Stimulated activated CD4-positive, alpha-beta T cell treated with anti-CD3 and anti-CD28 coated beads, Interleukin-12 subunit alpha, Interleukin-12 subunit beta, amount 100 ng/mL, for 48 hours (primary cell): Measurements from ENCODE around the gene PLEKHH3.
"Not testable (repeated sequence)": the region's sequence is repeated elsewhere in the genome, so short reads cannot be mapped to it uniquely, and the experiment has no call there.

Source experiments
- DNase-seq, 3 donors: peaks; one replicate each; pipeline ENCODE4 v3.0.0-alpha.2; 2020; ENCODE audit warnings: low read depth in 2 of 3, low spot score in 1 of 3

PLEKHH3 gene

DNA sequence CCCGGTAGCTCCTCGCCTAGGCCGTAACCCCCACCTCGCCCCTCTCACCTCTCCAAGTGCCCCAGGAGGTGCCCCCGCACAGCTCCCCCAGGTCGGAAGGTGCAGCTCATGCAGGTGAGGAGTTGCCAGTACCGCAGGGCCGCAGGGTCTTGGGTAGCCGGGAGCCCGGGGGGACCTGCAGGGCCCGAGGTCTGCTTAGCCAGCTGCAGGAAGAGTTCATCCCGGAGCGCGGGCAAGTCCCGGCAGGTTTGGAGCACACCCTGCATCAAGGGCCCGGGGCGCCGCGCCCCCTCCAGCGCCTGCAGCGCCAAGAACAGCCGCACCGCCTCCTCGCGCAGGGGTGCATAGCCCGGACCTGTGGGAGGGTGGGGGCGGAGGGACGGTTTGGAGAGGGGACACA, 4.8 kb downstream of the PLEKHH3 start:
- no peak for DNase-seq

GRCh38 chr17:42670789-42671657, 5.8 kb downstream of the PLEKHH3 start:
- DNase-seq, result no peak

DNA sequence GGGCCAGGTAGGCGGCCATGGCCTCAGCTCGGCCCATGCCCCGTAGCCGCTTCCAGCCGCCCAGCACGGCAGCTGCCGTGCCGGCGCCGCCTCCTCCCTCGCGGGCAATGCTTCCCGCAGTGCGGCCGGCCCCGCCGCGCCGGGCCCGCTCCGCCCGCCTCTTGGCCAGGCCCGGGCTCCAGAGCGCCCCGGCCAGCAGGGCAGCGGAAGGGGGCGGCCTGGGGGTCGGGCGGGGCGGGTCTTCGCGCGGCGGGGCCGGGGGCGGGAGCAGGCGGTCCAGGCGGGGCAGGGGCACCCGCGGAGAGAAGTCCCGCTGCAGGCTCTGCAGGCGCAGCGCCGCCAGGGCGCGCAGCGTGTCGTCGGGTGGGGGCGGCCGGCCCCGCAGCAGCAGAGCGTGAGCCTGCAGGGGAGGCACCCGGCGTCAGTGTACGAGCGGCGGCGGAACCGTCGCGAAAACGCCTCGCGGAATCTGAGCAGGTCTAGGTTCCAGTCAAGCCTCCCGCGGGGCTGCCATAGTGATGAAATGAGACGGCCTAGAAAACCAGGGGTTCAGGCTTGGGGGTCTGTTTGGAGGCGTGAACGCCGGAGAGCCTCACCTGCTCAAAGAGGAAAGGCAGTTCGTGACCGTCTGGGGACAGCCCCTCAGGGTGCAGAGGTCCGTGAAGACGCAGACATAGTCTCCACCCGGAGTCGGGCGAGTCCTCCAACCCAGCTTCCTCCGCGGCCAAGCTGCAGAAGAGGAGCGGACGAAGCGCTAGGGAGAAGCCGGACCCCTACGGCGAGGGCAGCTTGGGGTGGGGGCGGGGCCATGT, 6.6 kb downstream of the PLEKHH3 start:
- no peak for DNase-seq

GRCh38 chr17:42669705-42669976, 7.2 kb downstream of the PLEKHH3 start:
- DNase-seq, result no peak

GRCh38 chr17:42667088-42667951, 9.5 kb downstream of the PLEKHH3 start:
- DNase-seq, result no peak

DNA sequence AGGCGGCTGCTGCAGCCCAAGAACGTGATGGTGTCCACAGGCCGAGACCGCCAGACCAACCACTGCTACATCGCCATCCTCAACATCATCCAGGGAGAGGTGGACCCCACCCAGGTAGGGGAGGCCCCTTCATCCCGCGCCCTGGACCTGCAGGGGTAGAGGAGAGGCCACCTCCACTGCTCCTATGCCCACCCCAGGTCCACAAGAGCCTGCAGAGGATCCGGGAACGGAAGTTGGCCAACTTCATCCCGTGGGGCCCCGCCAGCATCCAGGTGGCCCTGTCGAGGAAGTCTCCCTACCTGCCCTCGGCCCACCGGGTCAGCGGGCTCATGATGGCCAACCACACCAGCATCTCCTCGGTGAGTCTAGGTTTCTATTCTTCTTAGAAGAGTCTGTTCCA, 10.7 kb downstream of the PLEKHH3 start:
- DNase-seq, result not testable (repeated sequence)

DNA sequence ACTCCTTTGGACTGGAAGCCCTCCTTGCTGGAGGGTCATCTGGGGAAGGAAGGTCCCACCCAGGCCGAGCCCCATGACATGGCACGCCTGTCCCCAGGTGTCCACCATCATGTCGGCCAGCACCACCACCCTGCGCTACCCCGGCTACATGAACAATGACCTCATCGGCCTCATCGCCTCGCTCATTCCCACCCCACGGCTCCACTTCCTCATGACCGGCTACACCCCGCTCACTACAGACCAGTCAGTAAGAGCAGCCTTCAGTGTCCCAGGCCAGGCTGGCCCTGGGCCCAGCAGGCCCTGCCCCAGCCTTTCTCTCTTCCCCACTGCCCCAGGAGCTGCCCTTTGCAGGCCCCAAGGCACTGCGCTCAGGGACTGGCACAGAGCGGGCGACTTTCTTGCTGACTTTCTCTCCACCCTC, 11.2 kb downstream of the PLEKHH3 start:
- DNase-seq, result no peak

DNA sequence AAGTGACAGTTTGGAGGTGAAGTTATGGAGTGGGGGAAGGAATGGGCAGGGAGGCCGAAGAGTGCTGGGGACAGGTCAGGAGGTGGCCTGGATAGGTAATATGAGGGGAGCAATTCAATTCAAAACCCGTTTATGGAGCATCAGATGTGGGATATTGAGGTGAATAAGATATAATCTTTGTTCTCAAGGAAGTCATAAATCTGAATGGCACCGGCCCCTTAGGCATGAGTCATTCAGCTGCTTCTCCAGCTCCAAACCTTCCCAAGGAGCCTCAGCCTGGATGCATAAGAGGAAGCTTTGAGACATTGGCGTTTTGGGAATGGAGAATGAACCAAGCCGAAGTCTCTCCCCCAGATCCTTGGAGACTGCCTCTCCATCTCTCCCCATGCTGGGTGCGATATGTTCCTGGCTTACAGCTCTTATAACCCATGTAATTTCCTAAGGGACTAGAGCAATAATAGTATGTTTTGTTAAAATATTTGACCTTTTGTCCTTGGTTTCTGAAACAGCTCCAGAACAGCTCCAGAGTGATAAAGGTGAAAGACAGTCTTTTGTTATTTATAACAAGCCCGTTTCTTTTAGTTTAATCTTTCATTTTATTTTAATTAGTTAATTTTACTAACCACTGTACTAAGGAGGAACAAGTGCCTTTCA, 16.0 kb downstream of the PLEKHH3 start:
- DNase-seq, result no peak

- not testable (repeated sequence) for DNase-seq
Measured at GRCh38 chr17:42659932-42660274, 16.9 kb downstream of the PLEKHH3 start.

GRCh38 chr17:42659079-42659931, 17.5 kb downstream of the PLEKHH3 start, which contains the start of gene TUBG2:
TUBG2 (plus strand) TSS chr17:42659284; CDS start chr17:42659504, 220 bp downstream.
- peak; percentile 57 to 77 (median 62) for DNase-seq

DNA sequence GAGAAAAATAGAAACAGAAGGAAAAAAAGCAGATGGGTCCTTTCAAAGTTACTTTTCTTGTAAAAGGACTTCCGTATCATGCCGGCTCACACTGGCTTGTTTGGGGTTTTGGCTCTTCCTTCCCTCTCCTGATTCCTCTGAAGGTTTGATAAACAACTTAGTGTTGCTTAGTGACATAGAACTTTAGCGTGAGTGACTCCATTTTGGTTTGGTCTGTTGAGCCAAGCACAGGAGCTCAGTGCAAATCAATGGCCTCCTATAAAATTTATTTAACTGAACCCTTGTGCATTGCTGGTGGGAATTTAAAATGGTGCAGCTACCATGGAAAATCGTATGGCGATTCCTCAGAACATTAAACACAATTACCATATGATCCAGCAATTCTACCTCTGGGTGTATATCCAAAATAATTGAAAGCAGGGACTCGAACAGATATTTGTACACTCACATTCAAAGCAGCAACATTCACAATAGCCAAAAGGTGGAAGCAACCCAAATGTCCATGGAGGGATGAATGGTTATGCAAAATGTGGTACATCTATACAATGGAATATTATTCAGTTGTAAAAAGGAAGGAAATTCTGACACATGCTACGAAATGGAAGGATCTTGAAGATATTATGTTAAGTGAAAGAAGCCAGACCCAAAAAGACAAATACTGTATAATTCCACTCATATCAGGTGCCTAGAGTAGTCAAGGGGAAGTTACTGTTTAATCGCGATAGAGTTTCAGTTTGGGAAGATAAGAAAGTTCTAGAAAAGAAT, 18.8 kb downstream of the PLEKHH3 start:
- DNase-seq, result no peak

GRCh38 chr17:42655528-42655927, 21.3 kb downstream of the PLEKHH3 start:
- no peak for DNase-seq

DNA sequence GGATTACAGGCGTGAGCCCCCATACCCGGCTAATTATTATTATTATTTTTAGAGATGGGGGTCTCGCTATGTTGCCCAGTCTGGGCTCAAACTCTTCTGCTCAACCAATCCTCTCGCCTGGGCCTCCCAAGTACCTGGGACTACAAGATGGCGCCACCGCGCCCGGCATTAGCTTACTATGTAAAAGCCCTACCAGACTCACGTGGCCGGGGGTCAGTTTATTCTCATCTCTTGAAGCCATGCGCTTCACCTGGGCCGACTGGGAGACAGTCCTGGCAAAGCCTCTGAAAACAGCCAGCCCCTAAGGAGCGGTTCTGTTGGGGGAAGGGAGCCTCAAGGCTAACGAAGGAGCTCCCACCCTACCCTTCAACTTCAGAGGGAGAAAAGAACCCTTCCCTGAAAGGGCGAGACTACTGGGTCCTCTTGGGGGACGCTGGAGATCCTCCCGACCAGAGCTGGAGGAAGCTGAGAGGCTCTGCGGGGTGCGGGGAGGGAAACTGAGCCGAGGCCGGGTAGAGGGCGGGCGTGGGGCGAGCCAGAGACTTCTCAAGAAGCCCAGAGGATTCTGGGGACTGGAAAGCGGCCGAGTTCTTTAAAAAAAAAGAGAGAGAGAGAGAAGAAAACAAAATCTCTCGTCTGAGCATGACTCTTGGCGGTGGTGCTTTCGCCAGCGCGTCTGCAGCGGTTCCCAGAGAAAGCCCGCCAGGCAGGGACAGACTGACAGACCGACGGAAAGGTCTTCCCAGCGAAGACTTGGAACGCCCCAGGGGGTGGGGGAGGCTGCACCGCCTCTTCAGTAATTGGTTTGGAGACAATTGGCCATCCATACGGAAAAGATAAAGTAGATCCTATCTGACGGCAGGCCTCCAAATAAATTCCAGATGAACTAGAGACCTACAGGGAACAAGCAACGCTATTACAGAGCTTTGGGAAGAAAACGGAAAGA, 23.3 kb downstream of the PLEKHH3 start:
- no peak for DNase-seq

- no peak for DNase-seq
Measured at GRCh38 chr17:42651392-42651791, 25.4 kb downstream of the PLEKHH3 start.

DNA sequence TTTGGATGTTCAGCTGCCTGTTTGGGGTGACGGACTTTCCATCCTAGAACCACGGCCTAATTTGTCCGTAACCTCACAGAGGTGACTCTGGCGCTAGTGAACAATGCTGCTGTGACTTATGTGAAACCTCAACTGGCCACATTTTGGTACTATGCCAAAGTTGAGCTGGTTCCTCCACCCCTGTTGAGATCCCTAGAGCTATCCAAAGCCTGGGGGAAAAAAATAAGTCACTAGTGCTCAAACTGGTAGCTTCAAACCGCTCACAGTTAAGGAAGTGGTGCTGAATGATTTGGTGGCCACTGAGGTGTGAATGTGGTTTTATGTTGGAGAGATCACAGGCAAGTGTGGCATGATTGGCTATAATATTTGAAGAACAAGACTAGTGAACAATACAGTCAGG, 29.0 kb downstream of the PLEKHH3 start:
- no peak for DNase-seq

DNA sequence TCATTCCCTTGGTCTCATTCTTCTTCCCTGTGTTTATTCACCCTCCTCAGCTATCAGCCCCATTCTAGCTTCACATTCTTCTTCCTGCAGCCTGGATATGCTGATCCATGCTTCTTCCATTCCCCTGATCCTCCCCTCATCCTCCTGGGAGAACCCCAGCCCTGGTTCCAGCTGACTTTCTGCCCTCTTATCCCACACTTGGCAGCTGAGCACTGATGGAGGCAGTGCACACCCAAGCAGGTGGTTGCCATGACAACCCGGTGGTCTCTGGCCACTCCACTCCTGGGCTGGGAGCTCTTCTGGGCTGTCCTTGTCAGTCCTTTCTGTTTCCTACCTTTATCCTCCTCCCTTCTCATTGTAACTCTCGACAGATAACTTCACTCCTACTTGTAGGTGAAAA, 34.5 kb downstream of the PLEKHH3 start:
- DNase-seq, result no peak

GRCh38 chr17:42640121-42640520, 36.7 kb downstream of the PLEKHH3 start:
- DNase-seq, result no peak

GRCh38 chr17:42639525-42640113, 37.2 kb downstream of the PLEKHH3 start:
- DNase-seq, result no peak
